Body of pancreas (tissue), 4 donors: ENCODE data around the gene SYNGR1.

Experiments
- CTCF ChIP-seq, 7 experiments: fragments of 450-650 bp in 4 of 7; fragments of 200-600 bp in 3 of 7; sonication (generic) in 3 of 7; IDR thresholded peaks; one replicate each; pipeline ENCODE4 v1.5.1; 2016 to 2019; ENCODE audit warnings: antibody characterized with exemption in 7 of 7
- POLR2A ChIP-seq, 3 donors: fragments of 450-650 bp; IDR thresholded peaks; one replicate each; pipeline ENCODE4 v1.6.1; 2016; ENCODE audit warnings: antibody characterized with exemption in 3 of 3, mild to moderate bottlenecking in 2 of 3

- TF ChIP-seq POLR2A (IDR thresholded peaks at IDR 0.05): no peak
- TF ChIP-seq CTCF (IDR thresholded peaks at IDR 0.05): no peak
Observed at GRCh38 chr22:39303358-39303757, 46.4 kb upstream of the SYNGR1 start.
